SW480 (cell line): Measurements from ENCODE around the gene PSMA5.
"Not testable (repeated sequence)": the region's sequence is repeated elsewhere in the genome, so short reads cannot be mapped to it uniquely, and the experiment has no call there.

Experiments used
- DNase-seq: peaks from one replicate; pipeline ENCODE4 v3.0.0-alpha.2; 2016; ENCODE audit warnings: low spot score

PSMA5 gene

GRCh38 chr1:109426281-109427170 is at the start of gene PSMA5:
PSMA5 (minus strand) TSS chr1:109426448; CDS start chr1:109426330, 118 bp downstream.
- DNase-seq, result peak; percentile 99

DNA sequence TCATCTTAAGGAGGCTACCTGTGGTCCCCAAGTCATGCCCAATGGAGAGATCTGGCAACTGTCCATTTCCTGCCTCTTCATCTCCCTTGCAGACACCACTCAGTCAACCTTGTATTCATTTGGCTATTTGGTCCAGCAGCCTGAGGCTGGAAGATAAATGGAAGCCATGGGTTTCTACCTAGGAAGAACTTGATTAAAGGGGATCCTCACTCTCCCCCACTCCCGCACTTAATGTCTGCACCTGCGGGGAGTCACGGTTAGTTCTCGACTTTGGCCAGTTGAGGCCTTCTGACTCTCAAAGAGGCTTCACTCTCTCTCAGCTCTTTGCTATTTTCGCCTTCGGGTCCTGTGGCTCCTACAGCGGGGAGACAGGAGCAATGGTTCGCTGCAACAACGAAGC is 49.0 kb upstream of the PSMA5 start:
- no peak for DNase-seq

DNA sequence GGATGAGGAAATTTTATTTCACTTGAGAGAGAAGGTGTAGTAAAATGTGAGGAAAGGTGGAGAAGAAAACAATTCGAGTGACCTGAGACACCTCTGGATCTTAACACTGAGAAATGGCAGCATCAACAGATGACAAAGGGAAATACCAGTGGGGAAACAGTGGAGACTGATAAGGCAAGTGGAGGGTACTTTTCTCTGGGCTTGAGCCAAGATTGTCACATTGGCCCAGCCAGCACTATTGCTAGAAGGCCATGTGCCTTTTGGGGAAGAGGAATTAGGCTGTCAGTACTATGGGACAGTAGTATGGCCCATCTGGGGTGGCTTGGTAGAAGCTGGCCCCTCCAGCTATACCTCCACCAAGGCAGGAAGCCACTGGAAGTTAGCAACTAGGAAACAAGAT is 48.4 kb upstream of the PSMA5 start:
- DNase-seq, result no peak

DNA sequence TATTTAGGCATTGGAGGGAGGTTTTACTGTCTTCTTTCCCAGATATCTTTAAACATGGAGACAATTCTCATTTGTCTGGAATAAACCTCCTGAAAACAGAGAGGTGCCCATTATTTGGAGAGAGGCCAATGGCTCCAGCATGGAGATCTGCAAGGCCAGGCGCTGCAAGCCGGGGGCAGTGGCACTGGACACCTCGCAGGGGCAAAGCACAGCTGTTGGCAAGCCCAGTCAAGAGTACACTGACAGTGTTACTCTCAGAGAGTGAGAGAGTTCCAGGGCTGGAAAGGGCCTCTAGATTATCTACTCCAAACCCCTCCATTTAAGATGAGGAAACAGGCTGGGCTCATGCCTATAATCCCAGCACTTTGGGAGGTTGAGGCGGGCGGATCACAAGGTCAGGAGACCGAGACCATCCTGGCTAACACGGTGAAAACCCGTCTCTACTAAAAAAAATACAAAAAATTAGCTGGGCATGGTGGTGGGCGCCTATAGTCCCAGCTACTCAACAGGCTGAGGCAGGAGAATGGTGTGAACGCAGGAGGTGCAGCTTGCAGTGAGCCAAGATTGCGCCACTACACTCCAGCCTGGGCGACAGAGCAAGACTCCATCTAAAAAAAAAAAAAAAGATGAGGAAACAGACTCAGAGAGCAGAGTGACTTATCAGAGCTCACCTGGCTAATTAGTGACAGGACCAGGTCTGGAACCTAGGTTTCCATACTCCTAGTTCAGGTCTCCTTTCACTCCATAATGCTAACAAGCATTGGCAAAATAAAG is 47.2 kb upstream of the PSMA5 start:
- DNase-seq, result not testable (repeated sequence)

DNA sequence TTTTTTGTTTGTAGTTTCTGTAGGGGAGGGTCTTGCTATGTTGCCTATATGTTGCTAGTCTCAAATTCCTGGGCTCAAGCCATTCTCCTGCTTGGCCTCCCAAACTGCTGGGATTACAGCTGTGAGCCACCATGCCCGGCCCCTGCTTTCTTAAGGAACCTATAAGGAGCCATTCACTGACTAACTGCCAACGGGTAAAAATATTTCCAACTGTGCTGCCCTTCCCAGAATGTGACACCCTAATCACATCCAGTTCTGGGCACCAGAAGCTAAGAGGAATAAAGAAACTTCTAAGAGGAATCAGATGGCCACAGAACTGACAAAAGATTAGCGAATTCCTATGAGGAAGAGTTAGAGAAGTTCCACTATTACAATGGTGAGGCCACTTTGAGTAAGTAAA is 46.5 kb upstream of the PSMA5 start:
- DNase-seq, result no peak

DNA sequence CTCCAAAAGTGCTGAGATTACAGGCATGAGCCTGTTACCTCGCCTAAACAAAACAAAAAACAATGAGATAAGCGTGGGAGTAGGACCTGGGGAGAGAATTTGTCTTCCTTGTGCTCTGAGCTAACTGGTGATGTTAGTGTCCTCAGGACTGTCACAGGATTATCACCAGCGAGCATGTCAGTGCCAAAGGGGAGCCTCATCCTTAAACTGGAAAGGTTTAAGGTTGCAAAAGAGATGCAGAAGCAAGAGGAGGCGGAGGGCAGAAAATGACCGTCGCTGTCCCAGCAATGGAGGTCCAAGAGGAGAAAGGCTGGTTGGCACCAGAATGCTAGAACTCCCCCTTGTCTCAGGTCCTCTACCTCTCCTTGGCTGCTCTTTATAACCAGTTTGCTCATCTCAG is 44.0 kb upstream of the PSMA5 start:
- no peak for DNase-seq

DNA sequence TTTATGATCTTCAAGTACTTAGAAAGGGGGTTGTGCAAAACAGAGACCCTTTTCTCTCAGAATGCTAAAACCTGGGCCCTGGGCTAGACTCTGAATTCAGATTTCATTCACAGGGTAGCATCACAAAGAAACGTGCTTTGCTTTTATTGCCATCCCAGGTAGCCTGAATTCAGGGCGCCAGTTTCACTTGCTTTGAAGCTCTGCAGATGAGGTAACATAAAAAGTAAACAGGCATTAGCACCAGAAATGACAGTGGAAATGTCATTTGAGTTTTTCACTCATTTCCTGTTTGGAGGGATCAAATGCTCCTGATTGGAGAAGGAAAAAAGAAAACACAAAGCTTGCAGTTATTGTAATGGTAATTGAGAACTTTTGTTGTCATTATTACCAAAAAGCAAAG is 42.7 kb upstream of the PSMA5 start:
- no peak for DNase-seq

GRCh38 chr1:109468061-109468460 is 41.8 kb upstream of the PSMA5 start:
- DNase-seq, result no peak

GRCh38 chr1:109467301-109467777 is 41.1 kb upstream of the PSMA5 start:
- no peak for DNase-seq

DNA sequence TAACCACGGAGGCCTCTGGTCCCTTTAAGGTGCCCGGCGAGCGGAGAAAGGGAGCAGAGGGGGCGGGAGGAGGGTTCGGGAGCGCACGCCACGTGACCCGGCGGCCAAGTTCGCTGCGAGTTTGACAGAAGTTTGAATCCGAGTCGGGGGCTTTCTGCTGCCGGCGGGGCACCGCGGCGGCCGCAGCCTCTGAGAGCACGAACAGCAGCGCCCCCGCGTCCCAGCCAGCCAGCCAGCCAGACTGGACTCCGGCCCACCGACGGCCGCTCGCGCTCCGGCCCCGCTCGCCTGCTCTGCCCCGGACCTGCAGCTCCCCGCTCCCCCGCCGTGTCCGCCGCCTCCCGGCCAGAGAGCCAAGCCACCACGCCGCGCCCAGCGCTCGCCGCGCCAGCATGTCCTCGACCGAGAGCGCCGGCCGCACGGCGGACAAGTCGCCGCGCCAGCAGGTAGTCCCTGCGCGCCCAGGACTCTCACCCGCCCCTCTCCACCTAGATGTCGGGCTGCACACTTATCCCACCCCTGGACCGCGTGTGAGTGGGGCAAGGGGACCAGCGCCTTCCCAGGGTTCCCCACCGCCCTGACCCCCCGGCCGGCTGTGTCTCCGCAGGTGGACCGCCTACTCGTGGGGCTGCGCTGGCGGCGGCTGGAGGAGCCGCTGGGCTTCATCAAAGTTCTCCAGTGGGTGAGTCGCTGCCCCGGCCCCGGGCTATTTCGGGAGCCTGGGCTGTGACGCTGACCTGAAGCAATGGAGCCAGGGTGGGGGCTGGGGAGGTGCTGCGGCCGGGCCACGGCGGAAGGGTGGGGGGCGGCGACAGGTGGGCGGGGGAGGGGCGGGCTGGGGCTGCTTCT is 40.4 kb upstream of the PSMA5 start, which contains the start of gene SYPL2:
Gene SYPL2, plus strand, starts transcription at position 95 of the 849 bp plus-strand sequence. Its CDS starts 298 bp downstream, at position 393.
- peak; percentile 18 for DNase-seq

- DNase-seq, result no peak
Observed at GRCh38 chr1:109466125-109466451, 39.8 kb upstream of the PSMA5 start.

GRCh38 chr1:109457819-109458218 is 31.6 kb upstream of the PSMA5 start:
- DNase-seq, result no peak

- DNase-seq, result no peak
Observed at GRCh38 chr1:109454497-109455133, 28.4 kb upstream of the PSMA5 start.

DNA sequence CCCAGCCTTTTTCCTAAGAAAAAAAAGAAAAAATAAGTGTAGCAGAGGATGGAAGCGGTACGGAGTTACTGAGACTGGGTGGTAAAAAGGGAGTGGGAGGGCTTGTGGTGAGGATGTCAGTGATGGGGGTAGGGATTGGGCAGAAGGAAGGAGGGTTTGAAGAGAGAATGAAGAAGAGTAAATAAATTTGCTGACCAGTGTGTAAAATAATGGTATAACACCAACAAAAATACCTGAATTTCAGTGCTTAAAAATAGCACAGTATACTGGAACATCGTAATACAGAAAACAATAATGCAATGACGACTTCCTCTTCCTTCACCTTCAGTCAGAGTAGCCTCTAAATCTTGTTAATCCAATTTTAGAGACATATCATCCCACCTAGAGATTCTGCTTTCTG is 21.3 kb upstream of the PSMA5 start:
- DNase-seq, result no peak

- DNase-seq, result not testable (repeated sequence)
Observed at GRCh38 chr1:109445949-109446695, 19.9 kb upstream of the PSMA5 start.

DNA sequence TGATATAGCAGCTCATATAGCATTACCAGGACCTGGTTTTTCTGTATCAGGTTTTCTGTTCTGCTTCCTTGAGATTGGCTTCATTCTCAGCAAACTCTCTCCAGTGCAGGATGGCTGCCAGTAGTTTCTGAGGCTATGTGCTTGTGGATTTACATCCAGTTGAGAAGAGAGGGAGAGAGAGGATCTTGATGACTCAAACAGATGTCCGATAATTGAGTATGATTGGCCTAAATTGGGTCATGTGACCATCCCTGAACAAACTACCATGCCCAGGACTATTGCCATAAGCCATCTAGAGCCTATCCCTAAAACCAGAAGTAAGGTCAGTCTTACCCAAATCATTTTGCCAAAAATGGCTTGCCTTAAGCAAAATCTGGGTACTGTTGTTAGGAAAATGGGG is 18.1 kb upstream of the PSMA5 start:
- no peak for DNase-seq

GRCh38 chr1:109443476-109443875 is 17.2 kb upstream of the PSMA5 start:
- DNase-seq, result no peak

- no peak for DNase-seq
Observed at GRCh38 chr1:109441069-109441468, 14.8 kb upstream of the PSMA5 start.

DNA sequence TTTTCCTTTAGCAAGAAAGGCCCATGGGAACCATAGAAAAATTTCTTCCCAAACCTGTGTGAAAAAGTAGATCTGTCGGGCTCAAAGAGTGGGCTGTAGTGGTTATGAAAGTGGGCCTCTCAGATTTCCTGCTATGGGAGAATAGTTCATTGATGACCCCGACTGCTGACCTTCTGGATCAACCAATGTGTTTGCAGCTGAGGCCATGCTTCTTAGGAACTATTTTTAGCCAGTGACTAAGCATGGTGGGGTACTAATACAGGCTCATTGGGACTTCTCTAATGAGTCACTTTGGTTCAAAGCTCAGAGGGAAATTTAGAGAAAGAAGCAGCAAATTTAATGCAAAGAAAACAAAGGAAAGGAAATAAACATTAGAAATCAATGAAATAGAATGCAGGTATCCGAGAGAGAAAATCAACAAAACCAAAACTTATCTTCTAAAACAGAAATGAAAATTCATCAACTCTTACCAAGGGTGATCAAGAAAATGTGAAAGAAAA is 12.6 kb upstream of the PSMA5 start:
- DNase-seq, result peak; percentile 6

DNA sequence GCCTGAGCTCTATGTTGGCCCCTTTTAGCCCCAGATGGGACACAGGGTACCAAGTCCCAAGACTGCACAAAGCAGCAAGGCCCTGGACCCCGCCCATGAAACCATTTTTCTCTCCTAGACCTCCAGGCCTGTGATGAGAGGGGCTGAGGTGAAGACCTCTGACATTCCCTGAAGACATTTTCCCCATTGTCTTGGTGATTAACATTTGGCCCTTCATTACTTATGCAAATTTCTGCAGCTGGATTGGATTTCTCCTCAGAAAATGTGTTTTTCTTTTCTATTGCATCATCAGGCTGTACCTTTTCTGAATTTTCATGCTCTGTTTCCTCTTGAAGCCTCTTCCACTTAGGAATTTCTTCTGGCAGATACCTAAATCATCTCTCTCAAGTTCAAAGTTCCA is 8.2 kb upstream of the PSMA5 start:
- DNase-seq, result no peak

DNA sequence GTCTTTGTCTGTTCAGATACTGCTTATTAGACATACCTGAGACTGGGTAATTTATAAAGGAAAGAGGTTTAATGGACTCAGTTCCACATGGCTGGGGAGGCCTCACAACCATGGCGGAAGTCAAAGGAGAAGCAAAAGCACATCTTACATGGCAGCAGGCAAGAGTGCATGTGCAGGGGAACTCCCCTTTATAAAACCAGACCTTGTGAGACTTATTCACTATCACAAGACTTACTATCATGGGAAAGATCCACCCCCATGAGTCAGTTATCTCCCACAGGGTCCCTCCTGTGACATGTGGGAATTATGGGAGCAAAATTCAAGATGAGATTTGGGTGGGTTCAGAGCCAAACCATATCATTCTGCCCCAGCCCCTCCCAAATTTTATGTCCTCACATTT is 7.1 kb upstream of the PSMA5 start:
- DNase-seq, result no peak
